ENCODE data around the gene ZBTB9. TPM values are rescaled to one million over a fixed set of nuclear protein-coding genes. Genes with fewer than 3 reads are reported as not detected.

ZBTB9 gene
- polyA plus RNA-seq, 1 experiment, result 5.8 TPM

Small RNAs within 50 kb of the gene (small RNA-seq; reads per million reads assigned to genes)
- not detected for gene ZBTB9 (ENCODE audit: insufficient read length, low read depth)

Other genes starting within 250 kb of the ZBTB9 start
- 4.9 and 5.7 TPM in 2 replicates for gene HSD17B8, start 249.9 kb upstream of the ZBTB9 start, polyA plus RNA-seq (2011; rRNA removed)
- 23.8 and 26.8 TPM in 2 replicates for gene RING1, start 246.1 kb upstream of the ZBTB9 start, polyA plus RNA-seq (2011; rRNA removed)
- 58.0 and 60.4 TPM in 2 replicates for gene VPS52, start 182.7 kb upstream of the ZBTB9 start, polyA plus RNA-seq (2011; rRNA removed)
- 5,380 and 5,823 TPM in 2 replicates for gene RPS18, start 182.5 kb upstream of the ZBTB9 start, polyA plus RNA-seq (2011; rRNA removed)
- 1.1 and 1.4 TPM in 2 replicates for gene B3GALT4, start 177.5 kb upstream of the ZBTB9 start, polyA plus RNA-seq (2011; rRNA removed)
- 43.3 and 44.7 TPM in 2 replicates for gene WDR46, start 165.3 kb upstream of the ZBTB9 start, polyA plus RNA-seq (2011; rRNA removed)
- 59.6 and 64.6 TPM in 2 replicates for gene PFDN6, start 165.0 kb upstream of the ZBTB9 start, polyA plus RNA-seq (2011; rRNA removed)
- gene RGL2, start 155.6 kb upstream of the ZBTB9 start, polyA plus RNA-seq (2011; rRNA removed), result 21.9 and 25.0 TPM in 2 replicates
- 29.3 and 37.9 TPM in 2 replicates for gene TAPBP, start 140.5 kb upstream of the ZBTB9 start, polyA plus RNA-seq (2011; rRNA removed)
- 8.4 and 11.8 TPM in 2 replicates for gene ZBTB22, start 136.8 kb upstream of the ZBTB9 start, polyA plus RNA-seq (2011; rRNA removed)
- gene DAXX, start 131.6 kb upstream of the ZBTB9 start, polyA plus RNA-seq (2011; rRNA removed), result 69.7 and 75.6 TPM in 2 replicates
- 10.2 TPM in 2 replicates for gene KIFC1, start 62.8 kb upstream of the ZBTB9 start, polyA plus RNA-seq (2011; rRNA removed)
- gene PHF1, start 43.6 kb upstream of the ZBTB9 start, polyA plus RNA-seq (2011; rRNA removed), result 26.6 and 29.7 TPM in 2 replicates
- 298 and 340 TPM in 2 replicates for gene CUTA, start 36.5 kb upstream of the ZBTB9 start, polyA plus RNA-seq (2011; rRNA removed)
- gene SYNGAP1, start 34.5 kb upstream of the ZBTB9 start, polyA plus RNA-seq (2011; rRNA removed), result 5.3 and 6.5 TPM in 2 replicates
- gene BAK1, start 125.7 kb downstream of the ZBTB9 start, polyA plus RNA-seq (2011; rRNA removed), result 13.0 and 16.3 TPM in 2 replicates
- 4.4 and 4.8 TPM in 2 replicates for gene ITPR3, start 166.7 kb downstream of the ZBTB9 start, polyA plus RNA-seq (2011; rRNA removed)

All from AG04450 (cell line).